HFF-Myc (cell line): Measurements from ENCODE around the gene REN.

ENCODE experiments used
- DNase-seq: peaks from one replicate; pipeline ENCODE4 v3.0.0-alpha.2; 2011; ENCODE audit warnings: low read depth; ENCODE audit errors: extremely low read depth
- H3K4me3 ChIP-seq: replicated peaks from 2 replicates; pipeline ENCODE4 v1.5.1; 2011; ENCODE audit warnings: low read depth, mild to moderate bottlenecking, control low read depth, low read length
- TF ChIP-seq, protein P1 (sequence below): IDR thresholded peaks from 2 replicates; pipeline ENCODE4 v1.5.1; 2012; ENCODE audit warnings: mild to moderate bottlenecking, low read depth, low read length, control low read depth; ENCODE audit errors: missing control alignments

Gene REN

DNA sequence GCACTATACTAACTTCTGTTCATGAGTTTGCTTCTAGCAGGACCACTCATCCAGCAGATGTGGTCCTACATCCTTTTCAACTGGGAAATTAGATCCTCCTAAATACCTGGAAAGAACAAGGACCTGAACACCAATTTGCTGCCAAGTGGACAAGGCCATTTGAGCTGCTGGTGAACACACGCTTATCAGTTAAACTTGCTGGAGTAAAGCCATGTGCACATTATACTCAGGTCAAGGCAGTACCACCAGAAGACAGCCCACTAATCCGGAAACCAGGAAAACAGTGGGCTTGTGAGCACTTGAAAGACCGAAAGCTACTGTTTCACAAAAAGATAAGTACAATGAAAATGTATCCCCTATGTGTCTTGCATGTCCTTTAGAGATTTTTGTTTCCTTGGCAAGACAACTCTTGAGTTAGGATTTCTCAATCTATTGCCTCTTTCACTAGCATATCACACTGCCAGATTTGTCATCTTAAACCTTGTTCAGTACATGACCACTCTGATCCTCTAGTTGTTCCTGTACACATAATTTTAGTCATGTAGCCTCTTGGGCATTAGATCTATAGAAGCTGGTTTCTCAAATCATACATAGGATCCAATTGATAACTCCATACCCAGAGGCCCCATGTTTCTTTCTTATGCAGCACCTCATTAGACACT lies 4.5 kb upstream of the REN start:
- no peak for DNase-seq
- TF ChIP-seq, protein P1, sequence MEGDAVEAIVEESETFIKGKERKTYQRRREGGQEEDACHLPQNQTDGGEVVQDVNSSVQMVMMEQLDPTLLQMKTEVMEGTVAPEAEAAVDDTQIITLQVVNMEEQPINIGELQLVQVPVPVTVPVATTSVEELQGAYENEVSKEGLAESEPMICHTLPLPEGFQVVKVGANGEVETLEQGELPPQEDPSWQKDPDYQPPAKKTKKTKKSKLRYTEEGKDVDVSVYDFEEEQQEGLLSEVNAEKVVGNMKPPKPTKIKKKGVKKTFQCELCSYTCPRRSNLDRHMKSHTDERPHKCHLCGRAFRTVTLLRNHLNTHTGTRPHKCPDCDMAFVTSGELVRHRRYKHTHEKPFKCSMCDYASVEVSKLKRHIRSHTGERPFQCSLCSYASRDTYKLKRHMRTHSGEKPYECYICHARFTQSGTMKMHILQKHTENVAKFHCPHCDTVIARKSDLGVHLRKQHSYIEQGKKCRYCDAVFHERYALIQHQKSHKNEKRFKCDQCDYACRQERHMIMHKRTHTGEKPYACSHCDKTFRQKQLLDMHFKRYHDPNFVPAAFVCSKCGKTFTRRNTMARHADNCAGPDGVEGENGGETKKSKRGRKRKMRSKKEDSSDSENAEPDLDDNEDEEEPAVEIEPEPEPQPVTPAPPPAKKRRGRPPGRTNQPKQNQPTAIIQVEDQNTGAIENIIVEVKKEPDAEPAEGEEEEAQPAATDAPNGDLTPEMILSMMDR: no peak
- no peak overlapping the region for H3K4me3 ChIP-seq

DNA sequence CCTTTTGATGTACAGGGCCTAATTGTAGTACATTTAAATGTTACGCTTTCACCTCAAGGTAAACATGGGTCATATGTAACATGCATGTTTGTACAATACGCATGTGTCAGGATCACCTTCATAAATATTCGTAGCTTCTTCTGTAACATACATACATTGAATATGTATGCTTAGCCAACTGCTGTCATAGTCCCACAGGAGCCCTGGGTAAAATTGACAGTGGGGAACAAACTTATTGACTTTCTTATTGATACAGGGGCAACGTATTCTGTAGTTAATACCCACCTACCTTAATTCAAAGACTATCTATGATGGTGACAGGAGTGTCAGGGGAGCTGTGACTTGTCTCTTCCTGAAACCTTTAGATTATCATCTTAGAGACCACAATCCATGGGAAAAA lies 3.7 kb upstream of the REN start:
- no peak overlapping the region for H3K4me3 ChIP-seq
- TF ChIP-seq, protein P1: no peak
- DNase-seq: no peak

DNA sequence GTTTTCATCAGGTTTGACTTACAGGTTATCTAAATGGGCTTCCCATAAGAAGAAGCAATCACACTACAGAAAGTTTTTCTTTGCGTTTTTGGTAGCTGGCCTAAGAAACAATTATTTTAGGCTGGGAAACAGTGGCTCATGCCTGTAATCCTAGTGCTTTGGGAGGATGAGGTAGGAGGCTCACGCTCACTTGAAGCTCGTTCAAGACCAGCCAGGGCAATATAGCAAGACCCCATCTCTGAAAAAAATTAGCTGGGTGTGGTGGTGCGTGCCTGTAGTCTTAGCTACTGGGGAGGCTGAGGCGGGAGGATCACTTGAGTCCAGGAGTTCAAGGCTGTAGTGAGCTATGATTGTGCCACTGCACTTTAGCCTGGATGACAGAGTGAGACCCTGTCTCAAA lies 1.6 kb upstream of the REN start:
- TF ChIP-seq, protein P1: no peak
- DNase-seq: no peak
- no peak overlapping the region for H3K4me3 ChIP-seq

DNA sequence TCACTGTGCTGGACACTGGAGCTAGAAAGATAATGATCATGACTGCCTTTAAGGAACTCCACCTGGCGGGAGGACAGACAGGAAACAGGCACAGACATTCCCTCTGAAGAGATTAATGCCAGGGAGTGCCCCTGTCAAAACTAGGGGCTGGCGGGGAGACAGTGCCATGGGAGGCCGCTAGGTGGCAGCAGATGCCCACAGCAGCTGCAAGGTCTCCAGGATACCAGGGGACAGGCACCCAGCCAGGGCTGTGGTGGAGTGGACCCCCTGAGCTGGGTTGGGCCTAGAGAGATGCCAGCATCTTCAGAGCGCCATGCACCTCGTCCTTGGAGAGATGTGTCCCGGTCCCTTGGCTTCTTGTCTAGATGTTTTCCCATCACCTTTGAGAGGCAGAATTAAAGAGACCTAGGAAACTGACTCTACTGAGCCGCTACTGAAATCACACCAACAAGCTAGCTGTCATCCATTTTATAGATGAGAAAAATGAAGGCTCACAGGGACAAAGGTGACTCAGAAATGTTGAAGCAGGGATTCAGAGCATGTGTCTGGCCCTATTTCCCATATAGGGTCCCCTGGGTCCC lies 3.6 kb downstream of the REN start:
- TF ChIP-seq, protein P1: peak; percentile 99
- peak; percentile 26 for DNase-seq
- no peak overlapping the region for H3K4me3 ChIP-seq

DNA sequence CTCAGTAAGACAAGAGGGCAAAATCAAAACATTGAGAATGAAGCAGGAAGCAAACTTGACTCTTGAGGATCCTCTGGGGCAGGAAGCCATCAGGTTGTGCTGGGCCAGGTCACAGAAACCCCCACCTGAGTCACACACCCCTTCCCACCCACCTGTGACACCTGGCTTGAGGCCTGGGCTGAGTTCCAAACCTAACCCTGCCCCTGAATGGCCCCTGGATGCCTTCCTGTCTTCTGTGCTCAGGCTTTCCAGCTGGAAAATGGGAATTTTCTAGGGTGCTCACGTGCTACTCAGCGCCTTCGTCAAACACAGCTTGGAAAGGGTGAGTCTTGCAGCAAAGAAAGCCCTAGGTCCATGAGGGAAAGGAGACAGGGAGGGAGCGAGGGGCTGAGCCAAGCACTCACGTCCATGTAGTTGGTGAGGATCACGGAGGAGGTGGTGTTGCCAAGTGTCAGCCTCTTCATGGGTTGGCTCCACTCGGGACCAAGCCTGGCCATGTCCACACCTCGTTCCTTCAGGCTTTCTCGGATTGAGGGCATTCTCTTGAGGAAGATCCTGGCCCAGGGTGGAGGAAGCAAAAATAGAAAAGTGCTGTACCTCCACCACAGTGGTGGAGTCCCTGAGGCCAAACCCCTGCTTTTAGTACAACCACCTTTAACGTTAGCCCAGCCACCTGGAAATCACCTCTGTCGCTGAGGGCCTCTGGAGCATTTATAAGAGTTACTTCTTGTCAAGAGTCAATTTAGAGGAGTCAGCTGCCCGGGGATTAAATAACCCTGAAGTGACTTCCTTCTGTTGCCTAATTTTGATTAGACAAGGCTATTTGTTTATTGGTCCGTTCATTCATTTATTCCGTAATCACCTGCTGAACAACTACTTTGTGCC lies 4.3 kb downstream of the REN start:
- DNase-seq: no peak
- TF ChIP-seq, protein P1: no peak
- no peak overlapping the region for H3K4me3 ChIP-seq

DNA sequence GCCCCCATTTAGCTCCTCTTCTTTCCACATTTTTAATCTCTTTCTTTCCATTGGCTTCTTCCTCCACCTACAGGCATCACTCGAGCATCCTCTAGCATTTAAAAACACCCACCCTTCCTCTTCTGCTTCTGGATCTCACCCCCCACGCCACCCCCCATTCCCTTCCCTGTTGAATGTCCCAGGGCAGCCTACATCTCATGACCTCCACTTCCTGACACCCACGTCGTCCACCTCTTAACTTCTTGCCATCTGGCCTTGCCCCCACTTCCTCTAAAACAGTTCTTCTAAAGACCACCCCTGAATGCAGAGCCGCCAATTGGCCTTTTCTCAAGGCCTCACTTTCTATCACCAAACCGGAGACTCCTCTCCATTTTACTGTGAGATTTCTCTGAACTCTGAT lies 8.2 kb downstream of the REN start:
- TF ChIP-seq, protein P1: no peak
- no peak for DNase-seq
- no peak overlapping the region for H3K4me3 ChIP-seq
